HG03103 (cell line): ENCODE data around the gene UMAD1.

Experiments used
- ATAC-seq: cut with Tn5 transposase; IDR thresholded peaks from one replicate; pipeline ENCODE4 v1.9.1; 2021; ENCODE audit warnings: low read depth; ENCODE audit not compliant: unreplicated experiment

UMAD1 gene

DNA sequence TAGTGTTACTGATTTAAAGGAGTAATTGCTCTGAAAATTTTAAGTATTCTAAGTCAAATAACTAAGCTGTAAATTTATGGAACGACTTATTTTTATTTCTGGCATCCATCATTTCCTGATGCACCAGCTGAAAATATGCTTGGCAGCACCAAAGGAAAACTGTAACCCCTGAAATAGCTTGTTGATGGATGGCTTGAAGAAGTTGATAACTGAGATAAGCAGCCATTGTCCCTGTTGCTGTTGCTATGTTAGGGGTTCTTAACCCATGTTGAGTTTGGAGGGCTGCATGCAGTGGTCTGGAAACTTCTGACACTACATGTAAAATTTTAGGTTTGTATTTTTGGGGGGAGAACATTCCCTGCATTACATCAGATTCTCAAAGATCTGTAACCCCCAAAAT lies 47.2 kb downstream of the UMAD1 start:
- no peak for ATAC-seq

DNA sequence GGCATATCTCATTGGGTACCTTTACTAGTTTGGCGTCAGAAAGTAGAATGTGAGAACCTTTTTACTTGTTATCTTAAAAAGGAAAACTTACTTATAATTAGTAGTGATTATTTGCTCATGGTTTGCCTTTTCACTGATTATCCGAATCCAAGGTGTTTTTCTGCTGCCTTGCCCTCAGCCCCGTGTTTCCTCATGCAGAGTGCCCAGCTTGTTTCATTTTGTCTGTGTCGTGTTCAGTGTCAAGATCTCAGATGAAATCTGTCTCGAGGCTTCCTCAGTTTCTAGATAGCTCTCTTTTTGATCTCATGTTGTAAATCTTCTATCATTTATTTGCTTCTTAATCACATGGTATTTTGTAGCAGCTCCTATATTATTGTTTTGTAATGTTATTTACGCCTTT lies 47.8 kb downstream of the UMAD1 start:
- ATAC-seq, result no peak

DNA sequence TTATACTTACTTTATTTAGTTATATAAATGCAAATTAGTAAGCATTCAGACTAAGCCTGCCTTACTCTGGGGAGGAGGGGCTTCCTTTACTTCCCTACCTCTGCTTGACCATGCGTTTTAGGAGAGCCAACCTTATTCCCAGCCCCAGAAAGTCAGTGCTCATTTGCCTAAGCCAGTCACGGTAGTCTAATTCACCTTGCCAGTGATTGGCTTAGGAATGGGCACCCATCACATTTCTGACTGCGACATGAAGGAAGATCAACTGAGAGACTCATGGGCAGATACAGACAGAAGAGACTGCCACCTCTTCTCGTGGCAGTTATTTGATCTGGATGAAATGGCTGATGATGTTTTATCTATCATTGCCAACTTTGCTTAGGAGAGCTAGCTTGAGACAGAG lies 48.4 kb downstream of the UMAD1 start:
- no peak for ATAC-seq

- no peak for ATAC-seq
Observed at GRCh38 chr7:7693881-7694280, 53.3 kb downstream of the UMAD1 start.

- ATAC-seq, result no peak
Observed at GRCh38 chr7:7694542-7694941, 54.0 kb downstream of the UMAD1 start.

GRCh38 chr7:7695111-7695817 lies 54.7 kb downstream of the UMAD1 start:
- ATAC-seq, result no peak

- ATAC-seq, result no peak
Observed at GRCh38 chr7:7696458-7697119, 56.0 kb downstream of the UMAD1 start.

DNA sequence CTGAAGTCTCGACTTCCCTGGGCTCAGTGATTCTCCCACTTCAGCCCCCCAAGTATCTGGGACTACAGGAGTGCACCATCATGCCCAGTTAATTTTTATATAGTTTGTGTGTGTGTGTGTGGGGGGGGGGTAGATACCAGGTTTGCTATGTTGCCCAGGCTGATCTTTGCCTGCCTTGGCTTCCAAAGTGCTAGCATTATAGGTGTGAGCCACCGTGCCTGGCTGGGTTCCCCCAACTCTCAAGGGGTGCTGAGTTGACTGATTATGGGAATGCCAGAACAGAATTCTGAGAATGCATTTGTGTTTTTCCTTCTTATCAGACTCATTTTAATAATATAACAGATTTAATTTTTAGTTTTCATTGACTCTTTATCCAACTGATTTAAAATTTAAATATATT lies 58.4 kb downstream of the UMAD1 start:
- no peak for ATAC-seq

GRCh38 chr7:7699380-7699779 lies 58.8 kb downstream of the UMAD1 start:
- ATAC-seq, result no peak

DNA sequence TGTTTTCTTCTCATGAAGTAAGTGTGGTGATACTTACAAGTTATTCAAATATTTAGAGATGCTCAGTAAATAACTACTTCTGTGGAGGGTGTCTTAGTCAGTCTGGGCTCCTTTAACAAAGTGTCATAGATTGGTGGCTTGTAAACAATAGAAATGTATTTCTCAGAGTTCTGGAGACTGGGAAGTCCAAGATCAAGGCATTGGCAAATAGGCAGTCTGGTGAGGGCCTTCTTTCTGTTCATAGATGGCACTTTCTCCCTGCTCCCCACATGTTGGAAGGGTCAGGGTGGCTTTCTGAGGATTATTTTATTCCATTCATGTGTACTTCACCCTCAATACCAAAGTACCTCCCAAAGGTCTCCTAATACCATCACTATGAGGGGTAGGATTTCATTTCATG lies 59.4 kb downstream of the UMAD1 start:
- no peak for ATAC-seq

GRCh38 chr7:7701527-7701926 lies 61.0 kb downstream of the UMAD1 start:
- ATAC-seq, result no peak

DNA sequence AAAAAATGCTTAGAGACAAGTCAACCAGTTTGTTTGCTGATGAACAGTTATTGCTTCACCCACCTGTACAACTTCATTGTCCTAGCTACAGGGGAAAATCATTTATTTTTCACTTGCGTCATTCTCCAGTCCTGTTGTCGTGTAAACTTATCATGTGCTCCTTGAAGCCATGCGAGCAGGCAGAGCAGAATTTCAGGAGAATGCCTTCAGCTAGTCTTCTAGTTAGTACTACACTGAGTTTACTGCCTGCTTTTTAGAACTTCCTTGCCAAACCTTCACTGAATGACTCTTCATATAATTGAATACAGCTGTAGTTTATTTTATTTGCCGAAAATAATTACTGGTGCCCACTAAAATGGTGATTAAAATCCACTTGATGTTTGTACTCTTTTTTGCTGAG lies 62.3 kb downstream of the UMAD1 start:
- no peak for ATAC-seq

- ATAC-seq, result no peak
Observed at GRCh38 chr7:7703427-7703826, 62.9 kb downstream of the UMAD1 start.

- no peak for ATAC-seq
Observed at GRCh38 chr7:7704867-7705266, 64.3 kb downstream of the UMAD1 start.

DNA sequence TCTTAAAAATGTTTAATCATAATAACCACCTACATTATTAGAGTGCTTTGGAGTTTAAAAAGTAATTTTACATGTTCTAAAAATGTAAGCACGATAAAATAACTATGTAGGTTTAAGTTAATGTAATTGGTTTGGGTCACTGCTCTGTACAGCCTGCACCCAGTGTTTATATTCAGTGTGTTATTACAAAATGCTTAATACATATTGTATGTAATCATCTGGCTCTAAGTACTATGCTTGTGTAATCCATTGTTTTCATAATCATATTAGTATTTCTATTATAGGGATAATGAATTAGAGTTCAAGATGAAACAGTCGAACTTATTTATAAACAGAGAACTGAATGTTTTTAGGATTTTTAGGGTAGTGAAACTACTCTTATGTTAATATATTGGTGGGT lies 64.8 kb downstream of the UMAD1 start:
- no peak for ATAC-seq

- peak; percentile 54 for ATAC-seq
Observed at GRCh38 chr7:7706101-7706511, 65.6 kb downstream of the UMAD1 start.

- ATAC-seq, result no peak
Observed at GRCh38 chr7:7706556-7707172, 66.1 kb downstream of the UMAD1 start.

GRCh38 chr7:7707246-7707645 lies 66.7 kb downstream of the UMAD1 start:
- ATAC-seq, result no peak

DNA sequence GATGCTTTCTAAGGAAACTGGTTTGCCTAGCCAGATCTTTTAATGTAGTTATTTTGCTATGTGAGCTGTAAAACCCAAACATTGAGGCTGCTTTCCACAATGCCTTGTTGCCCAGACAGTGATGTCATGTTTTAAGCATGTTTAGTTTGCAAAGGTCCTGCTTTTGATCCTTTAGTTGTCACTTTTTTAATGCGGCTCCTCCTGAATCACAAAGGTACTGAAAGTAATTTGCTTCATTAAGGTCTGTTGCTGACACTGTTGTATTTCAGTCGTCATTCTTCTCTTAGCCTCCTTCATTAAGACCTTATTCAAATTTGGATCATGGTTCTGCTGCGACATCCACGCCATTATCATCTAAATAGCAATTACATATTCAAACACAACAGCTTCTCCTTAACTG lies 67.3 kb downstream of the UMAD1 start:
- no peak for ATAC-seq

DNA sequence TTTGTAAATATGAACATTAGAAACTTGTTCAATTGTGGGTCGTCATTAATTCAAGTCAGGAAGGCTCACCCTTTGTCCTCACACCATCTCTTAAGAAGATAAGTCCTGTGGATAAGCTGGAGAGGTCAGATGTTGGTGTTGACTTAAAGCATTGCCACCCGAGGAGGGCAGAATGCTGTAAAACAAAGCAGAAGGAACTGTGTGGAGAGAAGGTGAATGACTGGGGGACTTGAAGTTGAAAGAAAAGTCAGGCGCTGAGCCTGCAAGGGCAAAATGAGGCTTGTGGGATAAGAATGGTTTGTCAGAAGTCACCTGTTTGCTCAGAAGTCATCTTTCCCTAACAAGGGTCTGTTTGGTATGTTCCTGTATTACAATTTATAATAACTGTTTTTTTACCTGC lies 68.7 kb downstream of the UMAD1 start:
- no peak for ATAC-seq

DNA sequence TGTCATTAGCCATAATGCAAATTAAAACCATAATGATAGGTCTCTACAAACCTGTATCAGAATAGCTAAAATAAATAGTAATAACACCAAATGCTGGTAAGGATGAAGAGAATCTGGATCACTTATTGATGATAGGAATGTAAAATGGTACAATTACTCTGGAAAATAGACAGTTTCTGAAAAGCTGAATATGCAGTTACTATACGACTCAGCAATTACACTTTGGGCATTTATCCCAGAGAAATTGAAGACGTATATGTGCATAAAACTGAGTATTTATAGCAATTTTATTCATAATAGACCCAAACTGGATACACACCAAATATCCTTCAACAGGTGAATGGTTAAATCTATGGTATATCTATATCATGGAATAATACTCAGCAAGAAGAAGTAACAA lies 69.9 kb downstream of the UMAD1 start:
- no peak for ATAC-seq

- no peak for ATAC-seq
Observed at GRCh38 chr7:7713730-7714129, 73.2 kb downstream of the UMAD1 start.
